GM21367 (cell line): Measurements from ENCODE around the gene SULT1A2.
"Not testable (repeated sequence)": the region's sequence is repeated elsewhere in the genome, so short reads cannot be mapped to it uniquely, and the experiment has no call there.

Source experiments
- ATAC-seq: cut with Tn5 transposase; IDR thresholded peaks from one replicate; pipeline ENCODE4 v1.9.1; 2021; ENCODE audit not compliant: unreplicated experiment

Gene SULT1A2

GRCh38 chr16:28592511-28592910 lies 4.3 kb downstream of the SULT1A2 start:
- no peak for ATAC-seq

- no peak for ATAC-seq
These were observed 5.5 kb downstream of the SULT1A2 start for GRCh38 chr16:28591355-28591754.

- ATAC-seq: no peak
These were observed 6.2 kb downstream of the SULT1A2 start for GRCh38 chr16:28590384-28591340.

GRCh38 chr16:28589930-28590329 lies 6.9 kb downstream of the SULT1A2 start:
- no peak for ATAC-seq

GRCh38 chr16:28589069-28589468 lies 7.8 kb downstream of the SULT1A2 start:
- no peak for ATAC-seq

GRCh38 chr16:28587386-28587785 lies 9.5 kb downstream of the SULT1A2 start:
- ATAC-seq: no peak

- no peak for ATAC-seq
These were observed 10.4 kb downstream of the SULT1A2 start for GRCh38 chr16:28586466-28586865.

- ATAC-seq: no peak
These were observed 11.2 kb downstream of the SULT1A2 start for GRCh38 chr16:28585674-28586073.

- ATAC-seq: no peak
These were observed 16.0 kb downstream of the SULT1A2 start for GRCh38 chr16:28580726-28581315.

GRCh38 chr16:28575446-28576109 lies 21.3 kb downstream of the SULT1A2 start:
- no peak for ATAC-seq

- no peak for ATAC-seq
These were observed 21.9 kb downstream of the SULT1A2 start for GRCh38 chr16:28574925-28575324.

- no peak for ATAC-seq
These were observed 22.8 kb downstream of the SULT1A2 start for GRCh38 chr16:28573738-28574718.

- no peak for ATAC-seq
These were observed 23.9 kb downstream of the SULT1A2 start for GRCh38 chr16:28572696-28573510.

GRCh38 chr16:28569968-28570752 lies 26.7 kb downstream of the SULT1A2 start:
- ATAC-seq: no peak

- ATAC-seq: no peak
These were observed 27.8 kb downstream of the SULT1A2 start for GRCh38 chr16:28569021-28569420.

- no peak for ATAC-seq
These were observed 29.6 kb downstream of the SULT1A2 start for GRCh38 chr16:28567292-28567691.

GRCh38 chr16:28566233-28566925 lies 30.5 kb downstream of the SULT1A2 start:
- not testable (repeated sequence) for ATAC-seq

- ATAC-seq: no peak
These were observed 33.6 kb downstream of the SULT1A2 start for GRCh38 chr16:28563218-28563617.
